Measurements from ENCODE around the gene HMCES. TPM values are rescaled to one million over a fixed set of nuclear protein-coding genes. Genes with fewer than 3 reads are reported as not detected.

The HMCES gene
- total RNA-seq, 4 donors from 2014 or later, result 24.5 to 39.3 (median 30.6) TPM

DNA sequence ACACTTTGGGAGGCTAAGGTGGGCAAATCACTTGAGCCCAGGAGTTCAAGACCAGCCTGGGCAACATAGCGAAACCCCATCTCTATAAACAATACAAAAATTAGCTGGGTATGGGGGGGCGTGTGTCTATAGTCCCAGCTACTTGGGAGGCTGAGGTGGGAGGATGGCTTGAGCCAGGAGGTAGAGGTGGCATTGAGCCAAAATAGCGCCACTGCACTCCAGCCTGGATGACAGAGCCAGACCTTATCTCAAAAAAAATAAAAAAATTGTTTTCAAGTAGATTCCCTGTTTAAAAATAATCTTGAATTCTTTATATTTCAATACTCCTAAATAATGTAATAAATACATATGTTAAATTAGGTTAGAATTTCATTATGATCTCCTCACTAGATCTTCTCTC, 9.8 kb downstream of the HMCES start:
- Histone ChIP-seq H3K27ac (replicated peaks in 1 of 4) (no peak overlapping the region), H3K4me1 (peaks cover 0 to 9% (median 3%) of the 10 kb centered on the region in 4 donors), H3K4me3 (no peak overlapping the region), H3K9me3 (no peaks in the 10 kb centered on the region), H3K36me3 (peaks cover 28 to 62% (median 39%) of the 10 kb centered on the region in 4 donors), H3K27me3 (no peaks in the 10 kb centered on the region)
- WGBS, result 78% methylated on average over 3 of the region's 3 CpGs
- no peak for TF ChIP-seq POLR2AphosphoS5 (IDR thresholded peaks at IDR 0.05)
- TF ChIP-seq, protein P1, sequence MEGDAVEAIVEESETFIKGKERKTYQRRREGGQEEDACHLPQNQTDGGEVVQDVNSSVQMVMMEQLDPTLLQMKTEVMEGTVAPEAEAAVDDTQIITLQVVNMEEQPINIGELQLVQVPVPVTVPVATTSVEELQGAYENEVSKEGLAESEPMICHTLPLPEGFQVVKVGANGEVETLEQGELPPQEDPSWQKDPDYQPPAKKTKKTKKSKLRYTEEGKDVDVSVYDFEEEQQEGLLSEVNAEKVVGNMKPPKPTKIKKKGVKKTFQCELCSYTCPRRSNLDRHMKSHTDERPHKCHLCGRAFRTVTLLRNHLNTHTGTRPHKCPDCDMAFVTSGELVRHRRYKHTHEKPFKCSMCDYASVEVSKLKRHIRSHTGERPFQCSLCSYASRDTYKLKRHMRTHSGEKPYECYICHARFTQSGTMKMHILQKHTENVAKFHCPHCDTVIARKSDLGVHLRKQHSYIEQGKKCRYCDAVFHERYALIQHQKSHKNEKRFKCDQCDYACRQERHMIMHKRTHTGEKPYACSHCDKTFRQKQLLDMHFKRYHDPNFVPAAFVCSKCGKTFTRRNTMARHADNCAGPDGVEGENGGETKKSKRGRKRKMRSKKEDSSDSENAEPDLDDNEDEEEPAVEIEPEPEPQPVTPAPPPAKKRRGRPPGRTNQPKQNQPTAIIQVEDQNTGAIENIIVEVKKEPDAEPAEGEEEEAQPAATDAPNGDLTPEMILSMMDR (IDR thresholded peaks at IDR 0.05), result no peak
- TF ChIP-seq EP300 (IDR thresholded peaks at IDR 0.05), result no peak
- no peak for TF ChIP-seq POLR2A (IDR thresholded peaks at IDR 0.05; ENCODE audit: low read depth)
- DNase-seq (ENCODE audit: extremely low spot score), result no peak
- intact Hi-C loops (cut with DNase I), result no loop called here

DNA sequence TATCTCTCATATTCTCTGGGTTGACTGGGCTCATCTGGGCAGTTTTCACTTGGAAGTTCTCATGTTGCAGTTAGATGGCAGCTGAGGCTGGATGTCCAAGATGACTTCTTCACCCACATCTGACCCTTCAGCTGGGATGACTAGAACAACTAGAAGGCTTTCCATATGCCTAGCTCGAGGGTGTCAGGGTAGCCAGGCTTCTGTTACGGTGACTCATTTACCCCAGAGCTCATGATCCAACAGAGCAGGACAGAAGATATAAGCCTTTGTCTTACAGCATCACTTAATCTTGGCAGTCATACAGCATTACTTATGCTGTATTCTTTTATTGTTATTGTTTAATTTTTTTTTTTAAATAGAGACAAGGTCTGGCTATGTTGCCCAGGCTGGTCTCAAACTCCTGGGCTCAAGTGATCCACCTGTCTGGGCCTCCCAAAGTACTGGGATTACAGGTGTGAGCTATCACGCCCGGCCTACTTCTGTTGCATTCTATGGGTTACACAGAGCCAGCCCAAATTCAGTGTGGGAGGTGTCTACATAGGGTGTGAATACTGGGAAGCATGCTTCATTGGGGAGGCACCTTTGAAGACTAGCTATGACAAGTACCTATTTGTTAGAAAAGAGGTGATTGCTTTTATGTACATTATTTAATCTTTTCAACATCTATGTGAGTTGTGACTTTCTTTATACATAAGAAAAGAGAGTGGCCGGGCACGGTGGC, 10.7 kb downstream of the HMCES start:
- Histone ChIP-seq H3K4me3 (no peak overlapping the region), H3K9me3 (no peaks in the 10 kb centered on the region), H3K36me3 (peaks cover 28 to 70% (median 47%) of the 10 kb centered on the region in 4 donors), H3K4me1 (peaks cover 0 to 9% (median 3%) of the 10 kb centered on the region in 4 donors), H3K27ac (replicated peaks in 1 of 4) (no peak overlapping the region), H3K27me3 (no peaks in the 10 kb centered on the region)
- intact Hi-C loops (cut with DNase I), result no loop called here
- no peak for DNase-seq (ENCODE audit: extremely low spot score)
- TF ChIP-seq POLR2A (IDR thresholded peaks at IDR 0.05; ENCODE audit: low read depth) (no peak), POLR2AphosphoS5 (IDR thresholded peaks at IDR 0.05) (no peak), EP300 (IDR thresholded peaks at IDR 0.05) (no peak)
- TF ChIP-seq, protein P1 (IDR thresholded peaks at IDR 0.05), result no peak
- WGBS, result 89% methylated on average over 6 of the region's 6 CpGs

DNA sequence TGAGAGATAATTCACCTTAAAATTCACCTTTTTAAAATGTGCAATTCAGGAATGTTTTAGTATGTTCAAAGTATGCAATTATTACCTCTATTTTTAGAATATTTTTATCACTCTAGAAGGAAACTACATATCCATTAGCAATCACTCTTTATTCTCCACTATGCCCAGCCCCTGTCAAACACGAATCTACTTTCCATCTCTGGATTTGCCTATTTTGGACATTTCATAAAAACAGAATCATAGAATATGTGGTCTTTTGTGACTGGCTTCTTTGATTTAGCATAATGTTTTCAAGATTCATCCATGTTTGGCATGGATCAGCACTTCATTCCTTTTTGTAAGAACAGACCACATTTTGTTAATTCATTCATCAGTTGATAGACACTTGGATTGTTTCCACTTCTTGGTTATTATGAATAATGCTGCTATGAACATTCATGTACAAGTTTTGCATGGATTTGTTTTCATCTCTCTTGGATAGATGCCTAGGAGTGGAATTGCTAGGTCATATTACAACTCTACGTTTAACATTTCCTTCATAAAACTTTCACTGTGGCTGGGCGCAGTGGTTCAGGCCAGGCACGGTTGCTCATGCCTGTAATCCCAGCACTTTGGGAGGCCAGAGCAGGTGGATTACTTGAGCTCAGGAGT, 12.7 kb downstream of the HMCES start:
- Histone ChIP-seq H3K27me3 (no peaks in the 10 kb centered on the region), H3K27ac (replicated peaks in 1 of 4) (peak overlapping the region in 1 of 4 donors; percentile 55), H3K36me3 (peaks cover 28 to 85% (median 58%) of the 10 kb centered on the region in 4 donors), H3K4me3 (no peak overlapping the region), H3K9me3 (no peaks in the 10 kb centered on the region), H3K4me1 (peaks cover 0 to 9% (median 3%) of the 10 kb centered on the region in 4 donors)
- TF ChIP-seq, protein P1 (IDR thresholded peaks at IDR 0.05), result no peak
- TF ChIP-seq POLR2A (IDR thresholded peaks at IDR 0.05; ENCODE audit: low read depth) (no peak), EP300 (IDR thresholded peaks at IDR 0.05) (no peak), POLR2AphosphoS5 (IDR thresholded peaks at IDR 0.05) (no peak)
- WGBS, result 38% methylated on average over 4 of the region's 4 CpGs
- no peak for DNase-seq (ENCODE audit: extremely low spot score)
- intact Hi-C loops (cut with DNase I), result no loop called here

DNA sequence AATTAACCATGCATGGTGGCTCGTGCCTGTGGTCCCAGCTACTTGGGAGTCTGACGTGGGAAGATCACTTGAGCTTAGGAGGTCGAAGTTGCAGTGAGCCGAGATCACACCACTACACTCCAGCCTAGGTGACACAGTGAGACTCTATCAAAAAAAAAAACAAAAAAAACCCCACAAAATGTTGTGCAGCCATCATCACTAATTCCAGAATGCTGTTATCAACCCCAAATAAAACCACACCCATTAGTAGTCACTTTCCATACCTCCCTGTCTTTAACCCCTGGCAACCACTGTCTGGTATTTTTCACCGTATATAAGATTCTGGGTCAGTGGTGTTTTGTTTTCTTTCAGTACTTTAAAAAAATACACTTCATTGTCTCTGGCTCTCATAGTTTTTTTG, 16.6 kb downstream of the HMCES start:
- DNase-seq (ENCODE audit: extremely low spot score), result no peak
- H3K27me3 ChIP-seq, result no peaks in the 10 kb centered on the region
- no peak overlapping the region for H3K4me3 ChIP-seq
- WGBS, result 96% methylated on average over 5 of the region's 5 CpGs
- intact Hi-C loops (cut with DNase I), result no loop called here
- H3K9me3 ChIP-seq, result no peaks in the 10 kb centered on the region
- peaks cover 30 to 95% (median 78%) of the 10 kb centered on the region in 4 donors for H3K36me3 ChIP-seq
- TF ChIP-seq EP300 (IDR thresholded peaks at IDR 0.05) (no peak), POLR2A (IDR thresholded peaks at IDR 0.05; ENCODE audit: low read depth) (no peak), POLR2AphosphoS5 (IDR thresholded peaks at IDR 0.05) (no peak)
- TF ChIP-seq, protein P1 (IDR thresholded peaks at IDR 0.05), result no peak
- H3K4me1 ChIP-seq, result peaks cover 0 to 9% (median 3%) of the 10 kb centered on the region in 4 donors
- H3K27ac ChIP-seq (replicated peaks in 1 of 4), result no peak overlapping the region
